RWPE2 (cell line): ENCODE measurements around the gene CKAP4.

Experiments used
- ATAC-seq: fragments of 200-7000 bp; cut with Tn5 transposase; 3 replicates; pipeline ENCODE4 v1.9.1; 2021; ENCODE audit warnings: low read depth
- DNase-seq: peaks from one replicate; pipeline ENCODE4 v3.0.0-alpha.2; 2020; ENCODE audit warnings: low spot score
- H3K27ac ChIP-seq: fragments of 450-650 bp; 2 replicates; pipeline ENCODE4 v1.5.1; 2017; ENCODE audit warnings: mild to moderate bottlenecking; ENCODE audit not compliant: poor library complexity, severe bottlenecking
- H3K27me3 ChIP-seq: fragments of 250-450 bp; sonication (Bioruptor Pico); 2 replicates; pipeline ENCODE4 v1.5.1; 2021; ENCODE audit warnings: mild to moderate bottlenecking, moderate library complexity; ENCODE audit not compliant: insufficient read depth, poor library complexity, severe bottlenecking
- H3K36me3 ChIP-seq: fragments of 250-450 bp; sonication (Bioruptor Pico); 2 replicates; pipeline ENCODE4 v1.5.1; 2020; ENCODE audit warnings: low read depth, mild to moderate bottlenecking, moderate library complexity
- H3K4me1 ChIP-seq: fragments of 250-450 bp; sonication (Bioruptor Pico); 2 replicates; pipeline ENCODE4 v1.5.1; 2021; ENCODE audit warnings: mild to moderate bottlenecking, moderate library complexity; ENCODE audit not compliant: insufficient read depth, poor library complexity, severe bottlenecking
- H3K4me3 ChIP-seq: fragments of 250-450 bp; sonication (Bioruptor Pico); 2 replicates; pipeline ENCODE4 v1.5.1; 2021; ENCODE audit warnings: mild to moderate bottlenecking, moderate library complexity; ENCODE audit not compliant: severe bottlenecking
- H3K9me3 ChIP-seq: fragments of 250-450 bp; sonication (Bioruptor Pico); 2 replicates; pipeline ENCODE4 v1.5.1; 2021; ENCODE audit warnings: mild to moderate bottlenecking, moderate library complexity; ENCODE audit not compliant: severe bottlenecking
- TF ChIP-seq, protein P1 (sequence below): fragments of 450-650 bp; IDR thresholded peaks from one replicate; pipeline ENCODE4 v1.5.1; 2017; ENCODE audit warnings: mild to moderate bottlenecking, moderate library complexity; ENCODE audit not compliant: poor library complexity, severe bottlenecking

The CKAP4 gene

DNA sequence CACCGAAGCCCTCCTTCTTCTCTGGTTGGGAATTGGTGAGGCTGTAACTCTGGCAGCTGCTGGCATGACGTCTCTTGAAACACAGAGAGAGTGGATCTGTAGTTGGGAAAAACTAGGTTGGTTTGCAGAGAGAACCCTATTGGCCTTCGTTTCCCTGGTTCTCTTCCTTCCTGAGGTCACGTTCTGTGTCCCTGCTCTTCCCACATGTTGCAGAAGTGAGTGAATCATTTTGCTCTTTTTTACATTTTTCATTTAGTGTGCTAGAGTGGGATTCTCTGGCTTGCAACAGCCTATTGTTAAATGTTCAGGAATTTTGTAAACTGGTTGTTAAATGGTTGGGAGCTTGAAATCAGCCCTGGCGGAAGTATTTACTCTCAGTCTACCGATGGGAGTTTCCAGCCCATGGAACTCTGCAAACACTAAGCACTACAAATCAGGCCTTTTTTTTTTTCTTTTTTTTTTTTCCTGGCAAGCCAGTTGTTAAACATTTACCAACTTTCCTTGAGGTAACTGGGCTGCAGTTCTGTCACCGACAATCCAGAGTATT, 26.8 kb upstream of the CKAP4 start:
- TF ChIP-seq, protein P1, sequence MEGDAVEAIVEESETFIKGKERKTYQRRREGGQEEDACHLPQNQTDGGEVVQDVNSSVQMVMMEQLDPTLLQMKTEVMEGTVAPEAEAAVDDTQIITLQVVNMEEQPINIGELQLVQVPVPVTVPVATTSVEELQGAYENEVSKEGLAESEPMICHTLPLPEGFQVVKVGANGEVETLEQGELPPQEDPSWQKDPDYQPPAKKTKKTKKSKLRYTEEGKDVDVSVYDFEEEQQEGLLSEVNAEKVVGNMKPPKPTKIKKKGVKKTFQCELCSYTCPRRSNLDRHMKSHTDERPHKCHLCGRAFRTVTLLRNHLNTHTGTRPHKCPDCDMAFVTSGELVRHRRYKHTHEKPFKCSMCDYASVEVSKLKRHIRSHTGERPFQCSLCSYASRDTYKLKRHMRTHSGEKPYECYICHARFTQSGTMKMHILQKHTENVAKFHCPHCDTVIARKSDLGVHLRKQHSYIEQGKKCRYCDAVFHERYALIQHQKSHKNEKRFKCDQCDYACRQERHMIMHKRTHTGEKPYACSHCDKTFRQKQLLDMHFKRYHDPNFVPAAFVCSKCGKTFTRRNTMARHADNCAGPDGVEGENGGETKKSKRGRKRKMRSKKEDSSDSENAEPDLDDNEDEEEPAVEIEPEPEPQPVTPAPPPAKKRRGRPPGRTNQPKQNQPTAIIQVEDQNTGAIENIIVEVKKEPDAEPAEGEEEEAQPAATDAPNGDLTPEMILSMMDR = no peak
- Histone ChIP-seq H3K9me3 (no peaks in the 10 kb centered on the region), H3K4me3 (no peak overlapping the region), H3K4me1 (no peaks in the 10 kb centered on the region), H3K27me3 (no peaks in the 10 kb centered on the region), H3K36me3 (no peaks in the 10 kb centered on the region), H3K27ac (no peak overlapping the region)
- no peak for DNase-seq
- no peak for ATAC-seq

- no peaks in the 10 kb centered on the region for H3K36me3 ChIP-seq
- no peaks in the 10 kb centered on the region for H3K27me3 ChIP-seq
- H3K9me3 ChIP-seq = no peaks in the 10 kb centered on the region
- ATAC-seq (no peak), DNase-seq (no peak)
- no peak overlapping the region for H3K27ac ChIP-seq
- no peak overlapping the region for H3K4me3 ChIP-seq
- TF ChIP-seq, protein P1 = no peak
- no peaks in the 10 kb centered on the region for H3K4me1 ChIP-seq
These were observed 26.2 kb upstream of the CKAP4 start for GRCh38 chr12:106274012-106274411.

- Histone ChIP-seq H3K4me3 (no peak overlapping the region), H3K4me1 (no peaks in the 10 kb centered on the region), H3K27me3 (no peaks in the 10 kb centered on the region), H3K36me3 (no peaks in the 10 kb centered on the region), H3K27ac (no peak overlapping the region), H3K9me3 (no peaks in the 10 kb centered on the region)
- TF ChIP-seq, protein P1 = no peak
- DNase-seq (no peak), ATAC-seq (no peak)
These were observed 25.7 kb upstream of the CKAP4 start for GRCh38 chr12:106273491-106273890.

DNA sequence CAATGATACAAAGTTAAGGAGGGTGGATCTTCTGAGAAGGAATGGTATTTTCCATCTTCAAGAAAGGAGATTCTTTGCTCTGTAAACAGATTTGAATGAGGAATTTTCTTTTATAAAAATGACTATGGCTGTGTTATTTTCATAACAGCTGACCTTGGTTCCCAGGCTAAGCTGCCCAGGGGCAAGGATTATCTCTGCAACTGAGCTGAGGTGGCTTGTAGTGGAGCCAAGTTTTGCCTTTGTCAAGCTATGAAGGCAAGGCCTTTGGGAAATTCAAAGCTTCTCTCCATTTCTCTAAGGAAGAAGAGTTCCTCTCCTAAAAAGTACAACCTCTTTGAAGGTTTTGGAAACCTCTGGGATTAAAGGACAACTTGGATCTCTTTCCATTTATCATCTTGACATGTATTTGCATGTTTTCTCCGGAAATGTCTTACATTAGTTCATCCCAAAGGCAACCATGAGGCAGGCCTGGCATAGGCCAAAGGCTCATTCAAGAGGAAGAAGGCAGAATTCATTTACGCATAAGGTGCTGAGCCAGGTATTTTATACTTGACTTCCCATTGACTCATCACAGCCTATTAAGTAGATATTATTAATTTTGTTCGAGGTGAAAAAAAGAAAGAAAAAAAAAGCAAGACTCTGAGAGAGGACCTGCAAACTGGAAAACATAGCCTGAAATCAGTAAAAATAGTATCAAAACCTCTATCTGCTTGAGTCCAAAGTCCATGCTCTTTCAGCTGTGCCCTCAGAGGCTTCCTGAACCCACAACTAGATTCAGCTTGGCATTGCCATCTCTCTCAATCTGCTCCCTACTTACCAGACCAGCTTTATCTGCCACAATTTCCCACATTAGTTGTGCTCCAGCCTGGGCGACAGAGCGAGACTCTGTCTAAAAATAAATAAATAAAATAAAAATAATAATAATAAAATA, 24.0 kb upstream of the CKAP4 start:
- ATAC-seq (no peak), DNase-seq (no peak)
- Histone ChIP-seq H3K27ac (no peak overlapping the region), H3K27me3 (no peaks in the 10 kb centered on the region), H3K4me1 (no peaks in the 10 kb centered on the region), H3K9me3 (no peaks in the 10 kb centered on the region), H3K36me3 (no peaks in the 10 kb centered on the region), H3K4me3 (no peak overlapping the region)
- TF ChIP-seq, protein P1 = no peak

GRCh38 chr12:106269150-106269771, 21.4 kb upstream of the CKAP4 start:
- DNase-seq (no peak), ATAC-seq (no peak)
- no peaks in the 10 kb centered on the region for H3K9me3 ChIP-seq
- no peak overlapping the region for H3K27ac ChIP-seq
- H3K27me3 ChIP-seq = no peaks in the 10 kb centered on the region
- no peak overlapping the region for H3K4me3 ChIP-seq
- TF ChIP-seq, protein P1 = no peak
- H3K36me3 ChIP-seq = no peaks in the 10 kb centered on the region
- H3K4me1 ChIP-seq = no peaks in the 10 kb centered on the region
